ENCODE results near the gene OLFML2B. TPM values are rescaled to one million over a fixed set of nuclear protein-coding genes. Genes with fewer than 3 reads are reported as not detected.

OLFML2B gene
- total RNA-seq, 1 experiment from 2014 or later, result not detected

DNA sequence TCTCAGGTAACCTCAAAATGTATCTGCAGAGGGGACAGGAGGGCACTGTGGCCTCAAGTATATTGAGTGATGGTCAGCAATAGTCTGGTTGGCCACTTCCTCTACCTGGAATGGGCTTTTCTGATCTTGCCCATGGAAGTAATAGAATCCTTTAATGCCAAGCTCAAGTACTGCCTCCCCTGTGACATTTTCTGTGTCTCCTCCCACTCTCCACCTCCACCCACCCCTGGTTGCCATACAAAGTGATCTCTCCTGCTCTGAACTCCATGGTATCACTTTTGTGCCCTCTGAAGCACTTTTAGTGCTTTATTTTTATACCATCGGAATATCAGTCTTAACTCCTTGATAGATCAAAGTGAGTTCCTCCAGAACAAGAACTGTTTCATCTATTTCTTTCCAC lies 36.6 kb upstream of the OLFML2B start:
- ChIA-PET POLR2A (ENCODE audit: unreplicated experiment) (no interaction called here), CTCF (no interaction called here)
- intact Hi-C loops (cut with micrococcal nuclease; ENCODE audit: unreplicated experiment), result no loop called here
- no TSS peak for BruUV-seq (replicated peaks)
- Histone ChIP-seq H3F3A (ENCODE audit: insufficient read depth, low read depth) (peaks cover 5% of the 10 kb centered on the region; the same call in 1 of the 2 replicates), H3K4me1 (replicated peaks; ENCODE audit: insufficient read depth) (peaks cover 6% of the 10 kb centered on the region), H3K9me3 (ENCODE audit: insufficient read depth, low read depth) (no peaks in the 10 kb centered on the region), H3K27ac (no peak overlapping the region), H3K36me3 (ENCODE audit: low read depth) (no peaks in the 10 kb centered on the region), H3K79me2 (ENCODE audit: low read depth) (no peaks in the 10 kb centered on the region), H2AFZ (no peak overlapping the region), H3K27me3 (ENCODE audit: insufficient read depth, low read depth) (no peaks in the 10 kb centered on the region), H3K4me2 (no peak overlapping the region), H3K4me3 (no peak overlapping the region), H4K20me1 (ENCODE audit: insufficient read depth) (no peaks in the 10 kb centered on the region), H3K9me2 (ENCODE audit: insufficient read depth) (no peaks in the 10 kb centered on the region)
- TF ChIP-seq CTCF (conservative IDR thresholded peaks at IDR 0.05) (no peak), EZH2 (IDR thresholded peaks at IDR 0.05; ENCODE audit: low read depth) (no peak)
- no peak for DNase-seq

- DNase-seq, result no peak
- ChIA-PET POLR2A (ENCODE audit: unreplicated experiment) (no interaction called here), CTCF (no interaction called here)
- intact Hi-C loops (cut with micrococcal nuclease; ENCODE audit: unreplicated experiment), result loop anchor here (5.0 kb wide), 3 partner anchors 158 to 438 kb away; partner anchors contain the start of gene UHMK1
- no TSS peak for BruUV-seq (replicated peaks)
- Histone ChIP-seq H3K36me3 (ENCODE audit: low read depth) (no peaks in the 10 kb centered on the region), H3K9me3 (ENCODE audit: insufficient read depth, low read depth) (no peaks in the 10 kb centered on the region), H4K20me1 (ENCODE audit: insufficient read depth) (no peaks in the 10 kb centered on the region), H3F3A (ENCODE audit: insufficient read depth, low read depth) (peaks cover 11% of the 10 kb centered on the region; the same call in 1 of the 2 replicates), H2AFZ (no peak overlapping the region), H3K4me2 (no peak overlapping the region), H3K27me3 (ENCODE audit: insufficient read depth, low read depth) (no peaks in the 10 kb centered on the region), H3K9me2 (ENCODE audit: insufficient read depth) (no peaks in the 10 kb centered on the region), H3K4me1 (replicated peaks; ENCODE audit: insufficient read depth) (peaks cover 12% of the 10 kb centered on the region), H3K4me3 (no peak overlapping the region), H3K27ac (no peak overlapping the region), H3K79me2 (ENCODE audit: low read depth) (no peaks in the 10 kb centered on the region)
- no peak for TF ChIP-seq EZH2 (IDR thresholded peaks at IDR 0.05; ENCODE audit: low read depth)
- no peak for TF ChIP-seq CTCF (conservative IDR thresholded peaks at IDR 0.05)
These were observed 36.1 kb upstream of the OLFML2B start for GRCh38 chr1:162059721-162060120.

GRCh38 chr1:162056579-162056978 lies 32.9 kb upstream of the OLFML2B start:
- H3F3A ChIP-seq (ENCODE audit: insufficient read depth, low read depth), result peaks cover 15% of the 10 kb centered on the region; the same call in 1 of the 2 replicates
- H3K36me3 ChIP-seq (ENCODE audit: low read depth), result no peaks in the 10 kb centered on the region
- H3K79me2 ChIP-seq (ENCODE audit: low read depth), result no peaks in the 10 kb centered on the region
- TF ChIP-seq EZH2 (IDR thresholded peaks at IDR 0.05; ENCODE audit: low read depth) (no peak), CTCF (conservative IDR thresholded peaks at IDR 0.05) (no peak)
- no peak overlapping the region for H3K27ac ChIP-seq
- no peak for DNase-seq
- CTCF ChIA-PET, result interaction anchor here (0.7 to 1.4 kb wide), 6 partner anchors 20 to 335 kb away, joined by 3 to 9 read pairs (median 4); no protein-coding TSS in a partner anchor
- intact Hi-C loops (cut with micrococcal nuclease; ENCODE audit: unreplicated experiment), result loop anchor here (1.0 to 5.0 kb wide), 5 partner anchors 161 to 441 kb away; partner anchors contain the start of gene UHMK1
- no peak overlapping the region for H3K4me3 ChIP-seq
- H3K27me3 ChIP-seq (ENCODE audit: insufficient read depth, low read depth), result no peaks in the 10 kb centered on the region
- POLR2A ChIA-PET (ENCODE audit: unreplicated experiment), result interaction anchor here (0.6 kb wide), 1 partner anchor 58 kb away, joined by 7 read pairs; no protein-coding TSS in a partner anchor
- no peak overlapping the region for H2AFZ ChIP-seq
- no TSS peak for BruUV-seq (replicated peaks)
- no peaks in the 10 kb centered on the region for H3K9me3 ChIP-seq (ENCODE audit: insufficient read depth, low read depth)
- H3K4me1 ChIP-seq (replicated peaks; ENCODE audit: insufficient read depth), result peaks cover 15% of the 10 kb centered on the region
- no peaks in the 10 kb centered on the region for H4K20me1 ChIP-seq (ENCODE audit: insufficient read depth)
- no peaks in the 10 kb centered on the region for H3K9me2 ChIP-seq (ENCODE audit: insufficient read depth)
- H3K4me2 ChIP-seq, result no peak overlapping the region

Data from PC-9 (cell line).